Body of pancreas (tissue), 4 donors: ENCODE data around the gene SEMG2. TPM values are rescaled to one million over a fixed set of nuclear protein-coding genes. Genes with fewer than 3 reads are reported as not detected.
A peak's percentile ranks its signal among the peaks of the same experiment; 100 is the strongest.

Source experiments
- ATAC-seq: fragments of 150-250 bp; one replicate; pipeline ENCODE4 v1.9.1; 2016
- DNase-seq, 4 donors: peaks; one replicate each; pipeline ENCODE4 v3.0.0-alpha.2; 2019
- H3K27ac ChIP-seq, 4 donors: fragments of 200-600 bp; sonication (generic); 1 replicate in 3 of 4; 2 replicates in 1 of 4; pipeline versions ENCODE4 v1.5.1 to v1.6.1; 2016 to 2019; ENCODE audit warnings: mild to moderate bottlenecking in 1 of 4, mixed read lengths in 1 of 4, moderate library complexity in 1 of 4
- H3K27me3 ChIP-seq, 2 donors: fragments of 200-600 bp; sonication (generic); one replicate each; pipeline ENCODE4 v1.6.0; 2016; ENCODE audit warnings: mild to moderate bottlenecking in 1 of 2
- H3K36me3 ChIP-seq, 2 donors: fragments of 200-600 bp; sonication (generic); replicated peaks in 1 of 2; 2 replicates each; pipeline ENCODE4 v1.5.1; 2016; ENCODE audit warnings: low read depth in 2 of 2; ENCODE audit not compliant: insufficient read depth in 1 of 2
- H3K4me1 ChIP-seq: fragments of 200-600 bp; sonication (generic); one replicate; pipeline ENCODE4 v1.6.0; 2016
- H3K4me3 ChIP-seq, 2 donors: fragments of 200-600 bp; sonication (generic); 1 replicate in 1 of 2; 2 replicates in 1 of 2; pipeline ENCODE4 v1.5.1; 2016 to 2019
- H3K9me3 ChIP-seq, 3 donors: fragments of 200-600 bp; sonication (generic); 1 replicate in 2 of 3; 2 replicates in 1 of 3; pipeline ENCODE4 v1.5.1; 2016
- POLR2A ChIP-seq, 3 donors: fragments of 450-650 bp; IDR thresholded peaks; one replicate each; pipeline ENCODE4 v1.6.1; 2016; ENCODE audit warnings: antibody characterized with exemption in 3 of 3, mild to moderate bottlenecking in 2 of 3
- WGBS, 2 donors: methylation state at CpG; one replicate each; pipeline ENCODE4 v1.1.5; 2017; 5-methylcytosine and 5-hydroxymethylcytosine counted together
- intact Hi-C: fragments of 100-400 bp; cut with DNase I; formaldehyde crosslinking; loops from one replicate; pipeline ENCODE4 v1.15.1; 2023
- total RNA-seq, 2 donors: library from RNA; depleted of rRNA; stranded (reverse); fragments of >200 nt; gene quantifications; one replicate each; pipeline ENCODE4 v1.1.0, GENCODE V29; 2016
- TF ChIP-seq, protein P1 (sequence below), 7 experiments: fragments of 450-650 bp in 4 of 7; fragments of 200-600 bp in 3 of 7; sonication (generic) in 3 of 7; IDR thresholded peaks; one replicate each; pipeline ENCODE4 v1.5.1; 2016 to 2019; ENCODE audit warnings: antibody characterized with exemption in 7 of 7

SEMG2 gene
- total RNA-seq, 2 donors from 2014 or later = not detected

DNA sequence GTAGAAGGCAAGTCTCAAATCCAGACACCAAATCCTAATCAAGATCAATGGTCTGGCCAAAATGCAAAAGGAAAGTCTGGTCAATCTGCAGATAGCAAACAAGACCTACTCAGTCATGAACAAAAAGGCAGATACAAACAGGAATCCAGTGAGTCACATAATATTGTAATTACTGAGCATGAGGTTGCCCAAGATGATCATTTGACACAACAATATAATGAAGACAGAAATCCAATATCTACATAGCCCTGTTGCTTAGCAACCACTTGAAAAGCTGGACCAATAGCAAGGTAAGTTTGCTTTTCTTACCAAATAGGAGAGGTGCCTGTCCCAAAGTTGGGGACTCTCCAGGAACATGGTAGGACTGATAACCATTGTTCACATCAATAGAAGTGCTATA, 2.0 kb downstream of the SEMG2 start:
- Histone ChIP-seq H3K36me3 (no peaks in the 10 kb centered on the region), H3K27me3 (no peaks in the 10 kb centered on the region), H3K4me3 (no peak overlapping the region), H3K9me3 (no peaks in the 10 kb centered on the region), H3K4me1 (no peaks in the 10 kb centered on the region), H3K27ac (no peak overlapping the region)
- no peak for DNase-seq
- ATAC-seq = no peak
- TF ChIP-seq, protein P1, sequence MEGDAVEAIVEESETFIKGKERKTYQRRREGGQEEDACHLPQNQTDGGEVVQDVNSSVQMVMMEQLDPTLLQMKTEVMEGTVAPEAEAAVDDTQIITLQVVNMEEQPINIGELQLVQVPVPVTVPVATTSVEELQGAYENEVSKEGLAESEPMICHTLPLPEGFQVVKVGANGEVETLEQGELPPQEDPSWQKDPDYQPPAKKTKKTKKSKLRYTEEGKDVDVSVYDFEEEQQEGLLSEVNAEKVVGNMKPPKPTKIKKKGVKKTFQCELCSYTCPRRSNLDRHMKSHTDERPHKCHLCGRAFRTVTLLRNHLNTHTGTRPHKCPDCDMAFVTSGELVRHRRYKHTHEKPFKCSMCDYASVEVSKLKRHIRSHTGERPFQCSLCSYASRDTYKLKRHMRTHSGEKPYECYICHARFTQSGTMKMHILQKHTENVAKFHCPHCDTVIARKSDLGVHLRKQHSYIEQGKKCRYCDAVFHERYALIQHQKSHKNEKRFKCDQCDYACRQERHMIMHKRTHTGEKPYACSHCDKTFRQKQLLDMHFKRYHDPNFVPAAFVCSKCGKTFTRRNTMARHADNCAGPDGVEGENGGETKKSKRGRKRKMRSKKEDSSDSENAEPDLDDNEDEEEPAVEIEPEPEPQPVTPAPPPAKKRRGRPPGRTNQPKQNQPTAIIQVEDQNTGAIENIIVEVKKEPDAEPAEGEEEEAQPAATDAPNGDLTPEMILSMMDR (IDR thresholded peaks at IDR 0.05) = no peak
- no peak for TF ChIP-seq POLR2A (IDR thresholded peaks at IDR 0.05)
- intact Hi-C loops = no loop called here

DNA sequence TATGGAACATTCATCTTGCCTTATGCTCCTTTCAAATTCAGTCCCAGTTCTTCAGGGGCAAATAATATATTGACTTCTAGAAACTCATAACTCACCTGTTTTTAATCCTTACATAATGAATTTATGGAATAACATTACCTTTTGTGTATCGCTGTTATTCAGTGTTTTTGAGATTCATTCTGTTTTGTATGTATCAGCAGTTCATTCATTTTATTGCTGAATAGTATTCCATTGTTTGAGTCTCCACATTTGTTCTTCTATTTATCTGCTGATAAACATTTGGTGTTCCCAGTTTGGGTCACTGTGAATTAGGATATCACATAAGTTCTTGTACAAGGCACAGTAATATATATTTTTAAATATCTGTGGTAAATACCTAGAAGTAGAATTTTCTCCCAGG, 5.1 kb downstream of the SEMG2 start:
- ATAC-seq = no peak
- Histone ChIP-seq H3K27me3 (no peaks in the 10 kb centered on the region), H3K9me3 (no peaks in the 10 kb centered on the region), H3K27ac (no peak overlapping the region), H3K4me1 (peaks cover 7% of the 10 kb centered on the region), H3K36me3 (no peaks in the 10 kb centered on the region), H3K4me3 (no peak overlapping the region)
- intact Hi-C loops = no loop called here
- DNase-seq = no peak
- TF ChIP-seq, protein P1 (IDR thresholded peaks at IDR 0.05) = no peak
- no peak for TF ChIP-seq POLR2A (IDR thresholded peaks at IDR 0.05)
- WGBS, 2 donors = 71 to 80% methylated on average over 1 of the region's 1 CpG

DNA sequence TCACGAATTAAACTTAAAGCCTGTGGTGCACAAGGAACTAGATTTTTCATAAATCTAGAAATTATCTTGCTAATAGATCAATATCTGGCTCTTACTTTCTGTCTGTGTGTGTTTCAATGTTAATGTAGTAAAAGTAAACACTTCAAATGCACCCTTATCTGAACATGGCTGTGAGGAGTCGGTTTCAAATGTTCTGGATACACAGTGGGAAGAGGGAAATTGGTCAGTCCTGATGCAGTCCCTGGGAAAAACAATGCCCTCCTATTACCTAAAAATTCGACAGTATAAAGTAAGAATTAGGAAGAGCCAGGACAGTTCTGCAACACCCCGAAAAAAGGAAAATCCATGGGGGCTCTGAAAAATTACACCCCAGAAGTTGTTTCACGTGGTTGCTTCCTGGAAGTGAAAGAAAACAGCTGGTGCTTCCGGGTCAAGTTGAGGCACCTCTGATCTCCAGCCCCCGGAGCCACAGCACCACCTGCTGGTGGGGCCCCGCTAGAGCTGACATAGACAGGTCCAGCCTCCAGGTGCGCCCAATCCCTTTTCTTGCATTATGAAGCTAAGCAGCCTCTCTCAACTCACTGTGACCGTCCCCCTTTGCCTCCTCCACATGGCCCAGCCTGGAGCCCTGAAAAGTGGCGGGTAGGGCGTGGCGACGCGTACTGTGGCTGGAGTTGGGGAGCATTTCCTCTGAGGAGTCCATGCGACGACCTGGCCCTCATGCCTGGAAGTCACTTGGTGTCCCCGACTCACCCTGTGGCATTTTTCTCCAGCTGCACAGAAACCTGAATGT, 8.3 kb downstream of the SEMG2 start:
- DNase-seq (peak; percentile 39 to 66 (median 56)), ATAC-seq (peak; percentile 53)
- Histone ChIP-seq H3K9me3 (no peaks in the 10 kb centered on the region), H3K27me3 (no peaks in the 10 kb centered on the region), H3K27ac (no peak overlapping the region), H3K4me1 (peaks cover 7% of the 10 kb centered on the region), H3K36me3 (no peaks in the 10 kb centered on the region), H3K4me3 (no peak overlapping the region)
- intact Hi-C loops = no loop called here
- WGBS, 2 donors = 49 to 52% methylated on average over 17 to 18 of the region's 18 CpGs
- no peak for TF ChIP-seq POLR2A (IDR thresholded peaks at IDR 0.05)
- TF ChIP-seq, protein P1 (IDR thresholded peaks at IDR 0.05) = peak; percentile 14 to 56 (median 44)

DNA sequence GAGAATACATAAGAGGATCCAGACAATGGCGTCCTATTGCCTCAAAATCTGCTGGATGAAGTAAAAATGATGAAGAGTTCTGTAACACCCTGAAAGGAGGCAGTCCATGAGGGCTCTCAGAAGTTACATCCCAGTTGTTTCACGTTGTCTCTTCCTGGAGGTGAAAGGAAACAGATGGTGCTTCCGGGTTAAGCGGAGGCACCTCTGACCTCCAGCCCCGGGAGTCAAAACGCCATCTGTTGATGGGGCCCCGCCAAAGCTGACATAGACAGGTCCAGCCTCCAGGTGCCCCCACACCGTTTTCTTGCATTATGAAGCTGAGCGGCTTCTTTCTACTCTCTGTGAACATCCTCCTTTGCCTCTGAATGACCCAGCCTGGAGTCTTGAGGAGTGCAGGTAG, 9.5 kb downstream of the SEMG2 start:
- H3K4me3 ChIP-seq = no peak overlapping the region
- H3K4me1 ChIP-seq = peaks cover 7% of the 10 kb centered on the region
- TF ChIP-seq, protein P1 (IDR thresholded peaks at IDR 0.05) = no peak
- TF ChIP-seq POLR2A (IDR thresholded peaks at IDR 0.05) = no peak
- H3K9me3 ChIP-seq = no peaks in the 10 kb centered on the region
- no peaks in the 10 kb centered on the region for H3K27me3 ChIP-seq
- DNase-seq (no peak), ATAC-seq (no peak)
- no peak overlapping the region for H3K27ac ChIP-seq
- WGBS, 2 donors = 62 to 70% methylated on average over 9 of the region's 9 CpGs
- intact Hi-C loops = no loop called here
- no peaks in the 10 kb centered on the region for H3K36me3 ChIP-seq

DNA sequence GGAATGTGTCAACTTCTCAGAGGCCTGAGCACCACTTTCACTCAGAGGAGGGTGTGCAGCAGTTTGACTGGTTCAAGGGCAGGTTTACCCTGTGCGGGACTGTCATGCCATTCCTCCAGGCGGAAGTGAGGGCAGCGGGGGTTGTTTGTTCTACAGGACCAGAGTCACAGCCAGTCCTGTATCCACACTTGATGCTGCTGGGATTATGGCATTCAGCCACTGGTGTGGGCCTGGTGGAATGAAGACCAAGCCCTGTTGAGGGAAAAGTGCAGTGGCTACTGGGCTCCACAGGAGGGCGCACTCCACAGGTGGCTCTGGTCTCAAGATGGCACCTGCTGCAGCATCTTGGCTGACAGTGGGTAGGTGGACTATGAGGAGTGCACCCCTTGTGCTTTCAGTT, 14.8 kb downstream of the SEMG2 start:
- no peak for ATAC-seq

More for the DNA sequence above, 14.8 kb downstream of the SEMG2 start:
- TF ChIP-seq, protein P1 (IDR thresholded peaks at IDR 0.05) = peak in 4 of 7 experiments; percentile 22 to 38 (median 32)
- TF ChIP-seq POLR2A (IDR thresholded peaks at IDR 0.05) = no peak
- H3K27me3 ChIP-seq = no peaks in the 10 kb centered on the region
- peak in 1 of 4 donors; percentile 5 for DNase-seq
- H3K4me1 ChIP-seq = no peaks in the 10 kb centered on the region
- intact Hi-C loops = no loop called here
- H3K36me3 ChIP-seq = no peaks in the 10 kb centered on the region
- WGBS, 2 donors = 65% methylated on average over 4 of the region's 4 CpGs; no CpG with 5 or more reads in 1 of the 2 donors
- no peak overlapping the region for H3K4me3 ChIP-seq
- H3K9me3 ChIP-seq = no peaks in the 10 kb centered on the region
- no peak overlapping the region for H3K27ac ChIP-seq
